Measurements from ENCODE around the gene FMO1. TPM values are rescaled to one million over a fixed set of nuclear protein-coding genes. Genes with fewer than 3 reads are reported as not detected.
"Not testable (repeated sequence)": the region's sequence is repeated elsewhere in the genome, so short reads cannot be mapped to it uniquely, and the experiment has no call there.

Gene FMO1
- total RNA-seq, 1 donor from 2014 or later, result 0.49 TPM

DNA sequence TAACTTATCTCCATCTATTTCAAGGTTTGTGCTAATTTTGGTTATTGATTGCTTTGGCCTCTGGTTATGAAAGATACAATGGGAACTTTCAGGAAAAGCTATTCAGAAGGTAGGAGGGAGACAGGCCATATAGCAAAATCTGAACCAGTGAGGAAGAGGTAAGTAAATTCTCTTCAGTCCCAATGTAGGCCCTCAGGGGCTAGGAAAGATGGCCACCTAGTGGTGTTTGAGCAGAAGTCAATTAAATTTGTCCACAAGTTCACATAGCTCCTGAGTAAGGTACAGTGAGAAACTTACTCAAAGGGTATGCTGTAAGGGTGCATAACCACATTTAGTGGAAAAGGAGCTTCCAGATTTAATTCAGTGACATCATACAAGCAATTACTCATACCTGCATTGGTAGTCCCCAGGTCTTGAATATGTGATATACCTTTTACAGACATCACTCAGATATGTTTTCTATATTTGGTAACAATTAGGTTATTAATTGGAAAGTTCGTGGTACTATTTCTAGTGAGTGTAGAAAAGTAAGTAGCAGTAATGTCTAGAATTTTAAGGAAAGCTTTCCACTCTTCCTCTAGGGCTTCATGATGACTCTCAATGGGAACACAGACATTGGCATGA, 21.4 kb upstream of the FMO1 start:
- H3K27ac ChIP-seq (replicated peaks), result no peak overlapping the region
- H3K4me1 ChIP-seq, result peaks cover 18% of the 10 kb centered on the region
- H3K4me3 ChIP-seq, result no peak overlapping the region
- intact Hi-C loops (cut with micrococcal nuclease), result loop anchor here (5.0 kb wide), 2 partner anchors 145 to 260 kb away; no protein-coding TSS in a partner anchor
- TF ChIP-seq, protein P1, sequence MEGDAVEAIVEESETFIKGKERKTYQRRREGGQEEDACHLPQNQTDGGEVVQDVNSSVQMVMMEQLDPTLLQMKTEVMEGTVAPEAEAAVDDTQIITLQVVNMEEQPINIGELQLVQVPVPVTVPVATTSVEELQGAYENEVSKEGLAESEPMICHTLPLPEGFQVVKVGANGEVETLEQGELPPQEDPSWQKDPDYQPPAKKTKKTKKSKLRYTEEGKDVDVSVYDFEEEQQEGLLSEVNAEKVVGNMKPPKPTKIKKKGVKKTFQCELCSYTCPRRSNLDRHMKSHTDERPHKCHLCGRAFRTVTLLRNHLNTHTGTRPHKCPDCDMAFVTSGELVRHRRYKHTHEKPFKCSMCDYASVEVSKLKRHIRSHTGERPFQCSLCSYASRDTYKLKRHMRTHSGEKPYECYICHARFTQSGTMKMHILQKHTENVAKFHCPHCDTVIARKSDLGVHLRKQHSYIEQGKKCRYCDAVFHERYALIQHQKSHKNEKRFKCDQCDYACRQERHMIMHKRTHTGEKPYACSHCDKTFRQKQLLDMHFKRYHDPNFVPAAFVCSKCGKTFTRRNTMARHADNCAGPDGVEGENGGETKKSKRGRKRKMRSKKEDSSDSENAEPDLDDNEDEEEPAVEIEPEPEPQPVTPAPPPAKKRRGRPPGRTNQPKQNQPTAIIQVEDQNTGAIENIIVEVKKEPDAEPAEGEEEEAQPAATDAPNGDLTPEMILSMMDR (IDR thresholded peaks at IDR 0.05; ENCODE audit: borderline replicate concordance), result peak; percentile 91
- H3K36me3 ChIP-seq, result no peaks in the 10 kb centered on the region
- H3K9me3 ChIP-seq (replicated peaks), result no peaks in the 10 kb centered on the region
- H3K27me3 ChIP-seq (ENCODE audit: low read depth), result no peaks in the 10 kb centered on the region
- no peak for DNase-seq

- Histone ChIP-seq H3K27ac (replicated peaks) (no peak overlapping the region), H3K4me1 (peaks cover 4% of the 10 kb centered on the region), H3K27me3 (ENCODE audit: low read depth) (no peaks in the 10 kb centered on the region), H3K9me3 (replicated peaks) (no peaks in the 10 kb centered on the region), H3K4me3 (no peak overlapping the region), H3K36me3 (no peaks in the 10 kb centered on the region)
- intact Hi-C loops (cut with micrococcal nuclease), result no loop called here
- TF ChIP-seq, protein P1 (IDR thresholded peaks at IDR 0.05; ENCODE audit: borderline replicate concordance), result no peak
- no peak for DNase-seq
These were observed 17.0 kb upstream of the FMO1 start for GRCh38 chr1:171231326-171231725.

- Histone ChIP-seq H3K27me3 (ENCODE audit: low read depth) (peaks cover 7% of the 10 kb centered on the region), H3K4me1 (no peaks in the 10 kb centered on the region), H3K4me3 (no peak overlapping the region), H3K9me3 (replicated peaks) (no peaks in the 10 kb centered on the region), H3K27ac (replicated peaks) (no peak overlapping the region), H3K36me3 (no peaks in the 10 kb centered on the region)
- intact Hi-C loops (cut with micrococcal nuclease), result no loop called here
- no peak for DNase-seq
- TF ChIP-seq, protein P1 (IDR thresholded peaks at IDR 0.05; ENCODE audit: borderline replicate concordance), result no peak
These were observed 15.1 kb upstream of the FMO1 start for GRCh38 chr1:171233183-171233582.

DNA sequence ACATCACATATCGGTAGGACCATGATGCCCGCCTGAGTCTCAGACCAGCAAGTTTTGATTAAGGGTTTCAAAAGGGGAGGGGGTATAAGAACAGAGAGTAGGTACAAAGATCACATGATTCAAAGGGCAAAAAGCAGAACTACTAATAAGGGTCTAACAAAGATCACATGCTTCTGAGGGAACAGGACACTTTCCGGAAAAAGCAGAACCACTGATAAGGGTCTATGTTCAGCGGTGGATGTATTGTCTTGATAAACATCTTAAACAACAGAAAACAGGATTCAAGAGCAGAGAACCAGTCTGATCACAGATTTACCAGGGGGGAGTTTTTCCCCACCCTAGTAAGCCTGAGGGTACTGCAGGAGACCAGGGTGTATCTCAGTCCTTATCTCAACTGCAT, 12.1 kb upstream of the FMO1 start:
- intact Hi-C loops (cut with micrococcal nuclease), result loop anchor here (5.0 kb wide), 1 partner anchor 274 kb away; no protein-coding TSS in a partner anchor
- H3K27ac ChIP-seq (replicated peaks); H3K36me3 ChIP-seq; H3K4me1 ChIP-seq; H3K27me3 ChIP-seq (ENCODE audit: low read depth); DNase-seq; H3K4me3 ChIP-seq: not testable (repeated sequence)
- peaks cover 22% of the 10 kb centered on the region for H3K9me3 ChIP-seq (replicated peaks)

DNA sequence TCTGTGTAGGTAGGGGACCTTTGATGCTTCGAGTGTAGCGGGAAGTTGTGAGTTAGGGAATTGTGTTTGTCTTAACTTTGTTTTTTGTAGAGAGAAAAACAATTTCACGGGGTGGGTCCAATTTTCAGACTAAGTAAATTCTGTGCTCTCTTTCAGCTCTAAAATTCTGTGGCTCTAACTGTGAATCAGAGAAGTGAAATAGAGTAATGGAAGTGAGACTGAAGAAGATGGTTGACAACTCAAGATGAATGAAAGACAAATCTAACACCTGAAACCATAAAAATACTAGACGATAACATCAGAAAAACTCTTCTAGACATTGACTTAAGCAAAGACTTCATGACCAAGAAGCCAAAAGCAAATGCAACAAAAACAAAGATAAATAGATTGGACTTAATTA, 4.4 kb upstream of the FMO1 start:
- no peak for DNase-seq
- peaks cover 26% of the 10 kb centered on the region for H3K9me3 ChIP-seq (replicated peaks)
- no peak overlapping the region for H3K4me3 ChIP-seq
- no peaks in the 10 kb centered on the region for H3K27me3 ChIP-seq (ENCODE audit: low read depth)
- TF ChIP-seq, protein P1 (IDR thresholded peaks at IDR 0.05; ENCODE audit: borderline replicate concordance), result no peak
- no peaks in the 10 kb centered on the region for H3K4me1 ChIP-seq
- H3K36me3 ChIP-seq, result no peaks in the 10 kb centered on the region
- no peak overlapping the region for H3K27ac ChIP-seq (replicated peaks)
- intact Hi-C loops (cut with micrococcal nuclease), result no loop called here

- no peaks in the 10 kb centered on the region for H3K27me3 ChIP-seq (ENCODE audit: low read depth)
- intact Hi-C loops (cut with micrococcal nuclease), result loop anchor here (5.0 kb wide), 1 partner anchor 67 kb away; the partner anchor contains the start of gene FMO4
- TF ChIP-seq, protein P1 (IDR thresholded peaks at IDR 0.05; ENCODE audit: borderline replicate concordance), result peak; percentile 78
- H3K27ac ChIP-seq (replicated peaks), result no peak overlapping the region
- peaks cover 3% of the 10 kb centered on the region for H3K4me1 ChIP-seq
- no peaks in the 10 kb centered on the region for H3K36me3 ChIP-seq
- H3K4me3 ChIP-seq, result no peak overlapping the region
- no peak for DNase-seq
- H3K9me3 ChIP-seq (replicated peaks), result peaks cover 9% of the 10 kb centered on the region
These were observed 2.7 kb upstream of the FMO1 start for GRCh38 chr1:171245458-171246064.
